Stimulated activated CD4-positive, alpha-beta T cell treated with anti-CD3 and anti-CD28 coated beads, Interleukin-4, amount 100 ng/mL, for 48 hours (primary cell): ENCODE measurements around the gene RBM27.
"Not testable (repeated sequence)": the region's sequence is repeated elsewhere in the genome, so short reads cannot be mapped to it uniquely, and the experiment has no call there.

Experiments used
- DNase-seq, 2 donors: peaks; one replicate each; pipeline ENCODE4 v3.0.0-alpha.2; 2020; ENCODE audit warnings: low read depth in 2 of 2

RBM27 gene

GRCh38 chr5:146203011-146203871 lies at the start of gene RBM27:
Gene RBM27, plus strand, starts transcription at chr5:146203605. Its CDS starts 161 bp downstream, at chr5:146203766.
- DNase-seq: peak; percentile 94 to 95

GRCh38 chr5:146158255-146158654 lies 45.1 kb upstream of the RBM27 start:
- DNase-seq: no peak

GRCh38 chr5:146164382-146164781 lies 39.0 kb upstream of the RBM27 start:
- no peak for DNase-seq

- DNase-seq: no peak
Measured at GRCh38 chr5:146165460-146165859, 37.9 kb upstream of the RBM27 start.

GRCh38 chr5:146165903-146166302 lies 37.5 kb upstream of the RBM27 start:
- DNase-seq: no peak

- DNase-seq: no peak
Measured at GRCh38 chr5:146169076-146169475, 34.3 kb upstream of the RBM27 start.

- DNase-seq: not testable (repeated sequence)
Measured at GRCh38 chr5:146173049-146173448, 30.4 kb upstream of the RBM27 start.

GRCh38 chr5:146173597-146173996 lies 29.8 kb upstream of the RBM27 start:
- DNase-seq: no peak

GRCh38 chr5:146176805-146177204 lies 26.6 kb upstream of the RBM27 start:
- no peak for DNase-seq

GRCh38 chr5:146179696-146180095 lies 23.7 kb upstream of the RBM27 start:
- DNase-seq: no peak

- not testable (repeated sequence) for DNase-seq
Measured at GRCh38 chr5:146183403-146183802, 20.0 kb upstream of the RBM27 start.

GRCh38 chr5:146185161-146185560 lies 18.2 kb upstream of the RBM27 start:
- no peak for DNase-seq

GRCh38 chr5:146188358-146188757 lies 15.0 kb upstream of the RBM27 start:
- no peak for DNase-seq

GRCh38 chr5:146192571-146193043 lies 10.8 kb upstream of the RBM27 start:
- no peak for DNase-seq

- DNase-seq: no peak
Measured at GRCh38 chr5:146193285-146193684, 10.1 kb upstream of the RBM27 start.

GRCh38 chr5:146194997-146195396 lies 8.4 kb upstream of the RBM27 start:
- not testable (repeated sequence) for DNase-seq

GRCh38 chr5:146196459-146197048 lies 6.9 kb upstream of the RBM27 start:
- no peak for DNase-seq

- DNase-seq: no peak
Measured at GRCh38 chr5:146199176-146199815, 4.1 kb upstream of the RBM27 start.

- not testable (repeated sequence) for DNase-seq
Measured at GRCh38 chr5:146201795-146202194, 1.6 kb upstream of the RBM27 start.

- DNase-seq: no peak
Measured at GRCh38 chr5:146203872-146204192, 427 bp downstream of the RBM27 start.

- peak in 1 of 2 donors; percentile 8 for DNase-seq
Measured at GRCh38 chr5:146205499-146206202, 2.2 kb downstream of the RBM27 start.

- no peak for DNase-seq
Measured at GRCh38 chr5:146206257-146206656, 2.9 kb downstream of the RBM27 start.
